22Rv1 (cell line): ENCODE data around the gene CDH3.

Source experiments
- H3K27ac ChIP-seq: fragments of 450-650 bp; 2 replicates; pipeline ENCODE4 v1.5.1; 2017
- CTCF ChIP-seq: fragments of 450-650 bp; IDR thresholded peaks from 2 replicates; pipeline ENCODE4 v1.5.1; 2017; ENCODE audit warnings: mild to moderate bottlenecking
- ZFX ChIP-seq: fragments of 450-650 bp; IDR thresholded peaks from 2 replicates; pipeline ENCODE4 v1.6.1; 2017; ENCODE audit warnings: antibody characterized with exemption, borderline replicate concordance

The CDH3 gene

GRCh38 chr16:68651136-68651535, 6.0 kb downstream of the CDH3 start:
- TF ChIP-seq ZFX, result no peak
- no peak for TF ChIP-seq CTCF
- H3K27ac ChIP-seq, result no peak overlapping the region

- H3K27ac ChIP-seq, result no peak overlapping the region
- TF ChIP-seq ZFX, result no peak
- no peak for TF ChIP-seq CTCF
These were observed 7.5 kb downstream of the CDH3 start for GRCh38 chr16:68652659-68653058.

GRCh38 chr16:68655806-68656205, 10.7 kb downstream of the CDH3 start:
- TF ChIP-seq CTCF (no peak), ZFX (no peak)
- no peak overlapping the region for H3K27ac ChIP-seq

- TF ChIP-seq ZFX, result no peak
- no peak for TF ChIP-seq CTCF
These were observed 11.6 kb downstream of the CDH3 start for GRCh38 chr16:68656751-68657150.

GRCh38 chr16:68658341-68658973, 13.3 kb downstream of the CDH3 start:
- TF ChIP-seq CTCF (no peak), ZFX (no peak)
- H3K27ac ChIP-seq, result peak overlapping the region; percentile 95

More at GRCh38 chr16:68656751-68657150, 11.6 kb downstream of the CDH3 start:
- no peak overlapping the region; the same call in 1 of the 2 replicates for H3K27ac ChIP-seq

- TF ChIP-seq CTCF (no peak), ZFX (no peak)
- H3K27ac ChIP-seq, result peak overlapping the region; percentile 95
These were observed 13.9 kb downstream of the CDH3 start for GRCh38 chr16:68658974-68659360.

GRCh38 chr16:68659412-68660358, 14.6 kb downstream of the CDH3 start:
- peak overlapping the region; percentile 95 for H3K27ac ChIP-seq
- TF ChIP-seq CTCF (no peak), ZFX (no peak)
